ENCODE measurements around the gene ASMTL.

The ASMTL gene

GRCh38 chrX:1451251-1451660 lies 1.5 kb downstream of the ASMTL start:
- Histone ChIP-seq H3K9me3 (ENCODE audit: insufficient read depth, low read length, severe bottlenecking) (peaks cover 14% of the 10 kb centered on the region), H3K9ac (ENCODE audit: low read depth, low read length) (peak overlapping the region; percentile 86), H4K20me1 (ENCODE audit: insufficient read depth, low read length) (peaks cover 15% of the 10 kb centered on the region), H3K27ac (ENCODE audit: low read length) (peak overlapping the region; percentile 77; the same call in 1 of the 2 replicates), H3K36me3 (ENCODE audit: insufficient read depth, low read length) (peaks cover 27% of the 10 kb centered on the region), H3K4me1 (ENCODE audit: insufficient read depth, low read length) (peaks cover 39% of the 10 kb centered on the region), H3K4me2 (ENCODE audit: insufficient read depth, low read length) (peak overlapping the region; percentile 72), H3K27me3 (ENCODE audit: insufficient read depth, low read length, poor library complexity) (no peaks in the 10 kb centered on the region), H3K79me2 (ENCODE audit: insufficient read depth, low read length) (peaks cover 61% of the 10 kb centered on the region), H2AFZ (ENCODE audit: low read depth, low read length) (no peak overlapping the region), H3K4me3 (ENCODE audit: low read depth in 1 of 2, low read length in 2 of 2) (peak overlapping the region in 1 of 2 experiments; percentile 71; a peak in 3 of 4 replicates)
- TF ChIP-seq CTCF (IDR thresholded peaks at IDR 0.05; ENCODE audit: borderline replicate concordance, extremely low read depth, low read length, poor library complexity, severe bottlenecking) (no peak), EZH2 (IDR thresholded peaks at IDR 0.05; ENCODE audit: borderline replicate concordance, low read depth, low read length, severe bottlenecking) (no peak)
- DNase-seq (no peak), ATAC-seq (ENCODE audit: insufficient read depth, low read depth) (no peak)

GRCh38 chrX:1450361-1451161 lies 2.1 kb downstream of the ASMTL start:
- H3K27me3 ChIP-seq (ENCODE audit: insufficient read depth, low read length, poor library complexity) = no peaks in the 10 kb centered on the region
- peak overlapping the region; percentile 72 for H3K4me2 ChIP-seq (ENCODE audit: insufficient read depth, low read length)
- H3K9ac ChIP-seq (ENCODE audit: low read depth, low read length) = no peak overlapping the region
- H3K4me3 ChIP-seq (ENCODE audit: low read depth in 1 of 2, low read length in 2 of 2) = peak overlapping the region in 1 of 2 experiments; percentile 0; a peak in 1 of 4 replicates
- peaks cover 37% of the 10 kb centered on the region for H3K4me1 ChIP-seq (ENCODE audit: insufficient read depth, low read length)
- ATAC-seq (ENCODE audit: insufficient read depth, low read depth) = no peak
- peak; percentile 32 for DNase-seq
- H3K9me3 ChIP-seq (ENCODE audit: insufficient read depth, low read length, severe bottlenecking) = peaks cover 14% of the 10 kb centered on the region
- H3K36me3 ChIP-seq (ENCODE audit: insufficient read depth, low read length) = peaks cover 27% of the 10 kb centered on the region
- no peak overlapping the region for H2AFZ ChIP-seq (ENCODE audit: low read depth, low read length)
- H3K27ac ChIP-seq (ENCODE audit: low read length) = no peak overlapping the region; the same call in 1 of the 2 replicates
- H4K20me1 ChIP-seq (ENCODE audit: insufficient read depth, low read length) = peaks cover 15% of the 10 kb centered on the region
- TF ChIP-seq EZH2 (IDR thresholded peaks at IDR 0.05; ENCODE audit: borderline replicate concordance, low read depth, low read length, severe bottlenecking) (no peak), CTCF (IDR thresholded peaks at IDR 0.05; ENCODE audit: borderline replicate concordance, extremely low read depth, low read length, poor library complexity, severe bottlenecking) (no peak)
- peaks cover 65% of the 10 kb centered on the region for H3K79me2 ChIP-seq (ENCODE audit: insufficient read depth, low read length)

GRCh38 chrX:1449823-1450149 lies 2.9 kb downstream of the ASMTL start:
- Histone ChIP-seq H3K27me3 (ENCODE audit: insufficient read depth, low read length, poor library complexity) (no peaks in the 10 kb centered on the region), H3K9me3 (ENCODE audit: insufficient read depth, low read length, severe bottlenecking) (peaks cover 14% of the 10 kb centered on the region), H4K20me1 (ENCODE audit: insufficient read depth, low read length) (peaks cover 15% of the 10 kb centered on the region), H3K9ac (ENCODE audit: low read depth, low read length) (no peak overlapping the region), H3K4me1 (ENCODE audit: insufficient read depth, low read length) (peaks cover 29% of the 10 kb centered on the region), H3K27ac (ENCODE audit: low read length) (no peak overlapping the region), H2AFZ (ENCODE audit: low read depth, low read length) (no peak overlapping the region), H3K4me2 (ENCODE audit: insufficient read depth, low read length) (no peak overlapping the region), H3K79me2 (ENCODE audit: insufficient read depth, low read length) (peaks cover 72% of the 10 kb centered on the region), H3K4me3 (ENCODE audit: low read depth in 1 of 2, low read length in 2 of 2) (0 out of 4 replicates have a peak overlapping the region, but pooled peaks of 1 of the 2 experiments have one; percentile 0), H3K36me3 (ENCODE audit: insufficient read depth, low read length) (peaks cover 29% of the 10 kb centered on the region)
- no peak for DNase-seq
- no peak for ATAC-seq (ENCODE audit: insufficient read depth, low read depth)
- TF ChIP-seq CTCF (IDR thresholded peaks at IDR 0.05; ENCODE audit: borderline replicate concordance, extremely low read depth, low read length, poor library complexity, severe bottlenecking) (no peak), EZH2 (IDR thresholded peaks at IDR 0.05; ENCODE audit: borderline replicate concordance, low read depth, low read length, severe bottlenecking) (no peak)

Data from DND-41 (cell line).